ENCODE data around the gene CEP350.

CEP350 gene

GRCh38 chr1:180158149-180159147 lies 203.8 kb downstream of the CEP350 start:
- DNase-seq: no peak

GRCh38 chr1:180160357-180160756 lies 205.7 kb downstream of the CEP350 start:
- DNase-seq: no peak

GRCh38 chr1:180163041-180163440 lies 208.4 kb downstream of the CEP350 start:
- DNase-seq: no peak

All from NCI-H2171 treated with DMSO at 0.1 percent for 48 hours (cell line).